Hepatocyte (in vitro differentiated cells): ENCODE results near the gene BLOC1S3. TPM values are rescaled to one million over a fixed set of nuclear protein-coding genes. Genes with fewer than 3 reads are reported as not detected.

Experiments
- DNase-seq: peaks from one replicate; pipeline ENCODE4 v3.0.0-alpha.2; 2016; ENCODE audit warnings: low spot score
- H2AFZ ChIP-seq: fragments of 200-600 bp; sonication (generic); 2 replicates; pipeline ENCODE4 v1.6.0; 2016; ENCODE audit warnings: antibody characterized with exemption, mild to moderate bottlenecking
- H3K27ac ChIP-seq: fragments of 200-600 bp; sonication (generic); 2 replicates; pipeline ENCODE4 v1.5.1; 2016; ENCODE audit warnings: mild to moderate bottlenecking
- H3K27me3 ChIP-seq: fragments of 200-600 bp; sonication (generic); 2 replicates; pipeline ENCODE4 v1.6.1; 2016
- H3K36me3 ChIP-seq: fragments of 200-600 bp; sonication (generic); replicated peaks from 2 replicates; pipeline ENCODE4 v1.5.1; 2016; ENCODE audit warnings: low read depth; ENCODE audit not compliant: insufficient read depth
- H3K4me1 ChIP-seq: fragments of 200-600 bp; sonication (generic); 2 replicates; pipeline ENCODE4 v1.5.1; 2016; ENCODE audit warnings: mild to moderate bottlenecking, moderate library complexity; ENCODE audit not compliant: insufficient read depth
- H3K4me2 ChIP-seq: fragments of 200-600 bp; sonication (generic); 2 replicates; pipeline ENCODE4 v1.6.0; 2016
- H3K4me3 ChIP-seq: fragments of 200-600 bp; sonication (generic); 2 replicates; pipeline ENCODE4 v1.5.1; 2016; ENCODE audit warnings: mild to moderate bottlenecking
- H3K79me2 ChIP-seq: fragments of 200-600 bp; sonication (generic); 2 replicates; pipeline ENCODE4 v1.6.0; 2017; ENCODE audit warnings: mild to moderate bottlenecking
- H3K9me2 ChIP-seq: fragments of 200-600 bp; sonication (generic); replicated peaks from 2 replicates; pipeline ENCODE4 v1.6.0; 2017; ENCODE audit warnings: mild to moderate bottlenecking; ENCODE audit not compliant: insufficient read depth
- H3K9me3 ChIP-seq: fragments of 200-600 bp; sonication (generic); 2 replicates; pipeline ENCODE4 v1.5.1; 2016; ENCODE audit warnings: low read depth, mild to moderate bottlenecking
- H4K20me1 ChIP-seq: fragments of 200-600 bp; sonication (generic); 2 replicates; pipeline ENCODE4 v1.6.0; 2016; ENCODE audit warnings: mild to moderate bottlenecking; ENCODE audit not compliant: insufficient read depth, poor library complexity, severe bottlenecking
- EZH2 ChIP-seq: fragments of 200-600 bp; sonication (generic); IDR thresholded peaks from 2 replicates; pipeline ENCODE4 v1.6.1; 2016; ENCODE audit warnings: antibody characterized with exemption, mild to moderate bottlenecking, borderline replicate concordance
- EZH2phosphoT487 ChIP-seq: fragments of 200-600 bp; sonication (generic); IDR thresholded peaks from one replicate; pipeline ENCODE4 v1.6.1; 2018; ENCODE audit warnings: antibody characterized with exemption, mild to moderate bottlenecking, low read depth, moderate library complexity; ENCODE audit not compliant: unreplicated experiment, severe bottlenecking
- WGBS: methylation state at CpG from one replicate; pipeline ENCODE4 v1.1.6; 2016; ENCODE audit warnings: low lambda C conversion rate; ENCODE audit errors: missing lambda C conversion rate; 5-methylcytosine and 5-hydroxymethylcytosine counted together
- polyA plus RNA-seq: library from polyadenylated mRNA; unstranded; fragments of >200 nt; fragmentation: Nextera tagmentation; extraction: Ambion mirVana; gene quantifications from 2 replicates; pipeline ENCODE4 v1.2.1, GENCODE V29; 2016
- total RNA-seq: library from RNA; depleted of rRNA; stranded (reverse); fragments of >200 nt; gene quantifications from 2 replicates; pipeline ENCODE4 v1.2.3, GENCODE V29; 2014
- TF ChIP-seq, protein P1 (sequence below): fragments of 200-600 bp; sonication (generic); IDR thresholded peaks from 2 replicates; pipeline ENCODE4 v1.5.1; 2016; ENCODE audit warnings: antibody characterized with exemption, mild to moderate bottlenecking; ENCODE audit not compliant: poor library complexity

The BLOC1S3 gene
- total and polyA plus RNA-seq, 2 experiments from 2014 or later: 8.4 to 17.1 TPM

DNA sequence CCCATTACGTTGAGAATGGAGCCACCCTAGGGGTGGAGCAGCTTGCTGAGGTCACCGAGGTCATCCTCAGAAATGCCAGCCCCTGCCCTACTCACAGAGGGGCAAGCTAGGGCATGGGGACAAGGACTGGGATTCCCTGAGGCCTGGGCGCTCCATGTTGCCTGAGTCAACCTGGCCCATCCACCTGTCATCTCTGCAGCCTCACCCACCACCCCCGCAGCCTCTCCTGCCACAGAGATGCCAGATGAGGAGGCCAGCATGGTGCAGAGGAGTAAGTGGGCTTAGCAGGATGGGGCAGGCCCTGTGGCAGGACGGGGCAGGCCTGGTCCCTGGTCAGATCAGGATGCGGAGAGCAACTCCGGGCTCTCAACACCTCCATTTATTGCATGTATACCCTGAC lies 27.3 kb upstream of the BLOC1S3 start:
- Histone ChIP-seq H3K9me3 (no peaks in the 10 kb centered on the region), H3K9me2 (no peaks in the 10 kb centered on the region), H3K79me2 (no peaks in the 10 kb centered on the region), H3K4me3 (no peak overlapping the region), H3K27me3 (peaks cover 21% of the 10 kb centered on the region), H4K20me1 (no peaks in the 10 kb centered on the region), H3K4me1 (peaks cover 15% of the 10 kb centered on the region), H3K27ac (no peak overlapping the region), H3K4me2 (no peak overlapping the region), H3K36me3 (no peaks in the 10 kb centered on the region), H2AFZ (no peak overlapping the region)
- DNase-seq: no peak
- 92% methylated on average over 7 of the region's 7 CpGs for WGBS
- no peak for TF ChIP-seq EZH2phosphoT487
- TF ChIP-seq, protein P1, sequence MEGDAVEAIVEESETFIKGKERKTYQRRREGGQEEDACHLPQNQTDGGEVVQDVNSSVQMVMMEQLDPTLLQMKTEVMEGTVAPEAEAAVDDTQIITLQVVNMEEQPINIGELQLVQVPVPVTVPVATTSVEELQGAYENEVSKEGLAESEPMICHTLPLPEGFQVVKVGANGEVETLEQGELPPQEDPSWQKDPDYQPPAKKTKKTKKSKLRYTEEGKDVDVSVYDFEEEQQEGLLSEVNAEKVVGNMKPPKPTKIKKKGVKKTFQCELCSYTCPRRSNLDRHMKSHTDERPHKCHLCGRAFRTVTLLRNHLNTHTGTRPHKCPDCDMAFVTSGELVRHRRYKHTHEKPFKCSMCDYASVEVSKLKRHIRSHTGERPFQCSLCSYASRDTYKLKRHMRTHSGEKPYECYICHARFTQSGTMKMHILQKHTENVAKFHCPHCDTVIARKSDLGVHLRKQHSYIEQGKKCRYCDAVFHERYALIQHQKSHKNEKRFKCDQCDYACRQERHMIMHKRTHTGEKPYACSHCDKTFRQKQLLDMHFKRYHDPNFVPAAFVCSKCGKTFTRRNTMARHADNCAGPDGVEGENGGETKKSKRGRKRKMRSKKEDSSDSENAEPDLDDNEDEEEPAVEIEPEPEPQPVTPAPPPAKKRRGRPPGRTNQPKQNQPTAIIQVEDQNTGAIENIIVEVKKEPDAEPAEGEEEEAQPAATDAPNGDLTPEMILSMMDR: no peak
- TF ChIP-seq EZH2: no peak

DNA sequence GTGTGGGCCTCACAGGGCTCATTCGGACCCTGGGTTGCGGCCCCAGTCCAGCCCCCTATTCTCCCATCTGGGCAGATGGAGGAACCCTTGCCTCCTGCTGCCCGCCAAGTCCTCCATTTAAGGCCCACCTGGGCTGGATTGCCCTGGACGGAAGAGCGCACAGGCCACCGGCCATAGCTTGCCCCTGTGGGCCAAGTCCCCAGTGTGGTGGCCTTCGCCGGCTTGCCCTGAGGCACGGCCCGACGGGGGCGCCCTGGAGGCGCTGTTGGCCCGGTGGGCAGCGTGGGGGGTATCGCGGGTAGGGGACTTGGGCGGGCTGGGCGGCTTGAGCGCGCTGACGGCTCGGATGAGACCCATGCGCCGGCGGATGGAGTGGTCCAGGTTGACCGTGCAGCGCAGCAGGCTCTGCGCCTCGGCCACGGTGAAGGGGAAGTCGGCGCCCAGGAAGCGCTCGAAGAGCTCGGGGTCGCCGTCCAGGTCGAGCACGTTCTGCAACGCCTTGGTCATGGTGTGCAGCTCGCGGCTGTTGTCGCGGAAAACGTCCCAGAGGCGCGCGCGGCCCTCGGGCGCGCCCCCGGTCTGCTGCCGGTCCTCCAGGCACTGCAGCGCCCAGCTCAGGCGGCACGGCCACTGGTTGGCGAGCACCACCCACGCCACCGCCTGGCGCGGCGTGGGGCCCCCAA lies 26.6 kb upstream of the BLOC1S3 start:
- H4K20me1 ChIP-seq: no peaks in the 10 kb centered on the region

DNA sequence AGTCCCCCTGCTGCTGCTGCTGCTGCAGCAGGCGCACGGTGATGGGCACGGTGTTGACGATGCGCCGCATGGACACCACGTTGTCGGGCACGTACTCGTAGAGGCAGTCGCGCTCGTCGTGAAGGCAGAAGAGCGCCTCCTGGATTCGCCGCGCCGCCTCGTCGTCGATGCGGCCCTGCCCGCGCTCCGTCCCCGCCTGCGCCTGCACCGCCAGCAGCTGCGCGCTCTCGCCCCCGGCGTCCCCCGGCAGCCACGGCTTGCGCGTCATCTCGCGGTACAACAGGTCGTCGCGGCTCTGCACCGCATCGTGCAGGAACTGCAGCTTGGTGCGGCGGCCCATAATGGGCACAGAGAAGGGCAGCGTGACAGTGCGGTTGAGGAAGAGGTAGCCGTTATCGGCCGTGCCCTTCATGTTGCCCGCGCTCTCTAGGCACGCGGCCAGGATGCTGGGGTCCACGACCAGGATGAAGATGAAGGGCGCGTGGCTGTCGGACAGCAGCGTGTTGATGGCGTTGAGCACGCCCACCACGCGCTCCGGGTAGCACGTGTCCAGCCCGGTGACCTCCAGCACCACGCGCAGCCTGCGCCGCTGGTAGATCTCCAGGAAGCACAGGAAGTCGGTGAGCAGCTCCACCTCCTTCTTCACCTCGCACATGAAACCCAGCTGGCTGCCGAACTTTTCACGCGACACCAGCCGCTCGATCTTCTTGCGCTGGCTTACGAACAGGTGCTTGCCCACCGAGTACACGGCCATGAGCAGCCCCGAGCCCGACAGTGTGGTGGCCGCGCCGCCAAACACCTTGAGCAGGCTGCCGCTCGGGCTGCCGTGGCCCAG lies 25.9 kb upstream of the BLOC1S3 start:
- DNase-seq: peak; percentile 45
- no peak overlapping the region for H3K4me3 ChIP-seq

More for the DNA sequence above, 26.6 kb upstream of the BLOC1S3 start:
- Histone ChIP-seq H3K4me1 (peaks cover 15% of the 10 kb centered on the region), H3K36me3 (no peaks in the 10 kb centered on the region), H3K9me3 (no peaks in the 10 kb centered on the region), H3K4me2 (peak overlapping the region; percentile 81), H3K79me2 (no peaks in the 10 kb centered on the region), H3K27me3 (peaks cover 21% of the 10 kb centered on the region), H3K4me3 (no peak overlapping the region), H3K9me2 (no peaks in the 10 kb centered on the region), H3K27ac (no peak overlapping the region), H2AFZ (no peak overlapping the region)
- no peak for DNase-seq
- WGBS: 31% methylated on average over 44 of the region's 64 CpGs
- TF ChIP-seq EZH2phosphoT487: no peak
- TF ChIP-seq, protein P1: no peak
- no peak for TF ChIP-seq EZH2

More for the DNA sequence above, 25.9 kb upstream of the BLOC1S3 start:
- Histone ChIP-seq H3K9me3 (no peaks in the 10 kb centered on the region), H3K4me1 (peaks cover 15% of the 10 kb centered on the region), H3K4me2 (peak overlapping the region; percentile 81), H3K9me2 (no peaks in the 10 kb centered on the region), H3K79me2 (no peaks in the 10 kb centered on the region), H4K20me1 (no peaks in the 10 kb centered on the region), H3K36me3 (no peaks in the 10 kb centered on the region), H3K27ac (no peak overlapping the region), H3K27me3 (peaks cover 21% of the 10 kb centered on the region), H2AFZ (no peak overlapping the region)
- TF ChIP-seq EZH2: no peak
- TF ChIP-seq EZH2phosphoT487: peak; percentile 43
- 27% methylated on average over 84 of the region's 91 CpGs for WGBS
